ENCODE results near the gene INO80C.
"Not testable (repeated sequence)": the region's sequence is repeated elsewhere in the genome, so short reads cannot be mapped to it uniquely, and the experiment has no call there.

INO80C gene

DNA sequence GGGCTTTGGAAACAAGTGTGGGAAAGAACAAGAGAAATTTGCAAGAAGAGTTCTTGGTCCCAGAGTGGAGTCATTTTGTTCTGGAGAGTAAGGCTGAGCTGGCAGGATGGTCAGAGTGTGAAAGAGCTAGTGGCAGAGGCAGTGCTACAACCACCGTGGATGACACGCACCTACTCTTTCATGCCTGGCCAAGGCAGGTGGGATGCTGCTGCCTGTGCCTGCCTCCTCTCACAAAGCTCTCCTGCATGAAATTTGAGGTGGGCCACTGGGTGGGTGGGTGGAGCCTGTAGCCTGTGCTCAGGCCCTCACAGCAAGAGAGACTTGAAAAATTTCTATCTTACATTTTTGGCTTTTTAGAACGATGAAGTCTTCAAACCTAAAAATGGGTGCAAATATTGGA, 9.4 kb upstream of the INO80C start:
- H3K4me1 Mint-ChIP-seq (ENCODE audit: low read depth) = peaks cover 15% of the 10 kb centered on the region
- intact Hi-C loops (cut with micrococcal nuclease) = no loop called here
- H3K27ac Mint-ChIP-seq = no peak overlapping the region
- H3K36me3 Mint-ChIP-seq (ENCODE audit: low read depth) = no peaks in the 10 kb centered on the region
- H3K4me3 Mint-ChIP-seq = no peak overlapping the region
- H3K9me3 Mint-ChIP-seq = no peaks in the 10 kb centered on the region
- H3K27me3 Mint-ChIP-seq = peaks cover 2% of the 10 kb centered on the region

DNA sequence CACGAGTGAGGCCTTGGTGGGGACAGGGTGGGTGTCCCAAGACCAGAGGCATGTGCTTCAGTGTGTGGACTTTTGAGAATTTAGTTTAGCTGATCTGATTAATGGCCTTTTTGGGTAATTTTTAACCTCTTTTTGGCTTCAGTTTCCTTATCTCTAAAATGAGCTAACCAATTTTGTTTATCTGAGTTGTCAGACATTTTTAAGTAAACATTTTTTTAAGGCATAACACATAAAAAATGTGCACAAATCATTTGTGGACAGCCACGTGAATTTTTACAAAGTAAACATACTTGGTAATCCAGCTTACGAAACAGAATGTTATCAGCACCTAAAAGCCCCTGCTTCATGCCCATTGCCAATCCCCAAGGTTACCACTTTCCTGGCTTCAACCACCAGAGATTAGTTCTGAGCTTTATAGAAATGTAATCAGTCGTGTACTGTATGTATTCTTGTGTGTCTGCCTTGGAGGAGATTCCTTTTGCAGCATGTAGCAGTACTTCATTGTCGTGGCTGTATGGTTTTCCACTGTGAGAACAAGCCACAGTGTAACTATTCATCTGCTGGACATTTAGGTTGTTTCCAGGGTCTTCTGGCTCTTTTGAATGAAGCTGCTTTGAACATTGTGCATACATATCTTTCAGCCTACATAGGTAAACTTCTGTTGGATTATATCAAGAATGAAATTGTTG, 8.4 kb upstream of the INO80C start:
- peaks cover 15% of the 10 kb centered on the region for H3K4me1 Mint-ChIP-seq (ENCODE audit: low read depth)
- H3K4me3 Mint-ChIP-seq = no peak overlapping the region
- H3K36me3 Mint-ChIP-seq (ENCODE audit: low read depth) = no peaks in the 10 kb centered on the region
- no peak overlapping the region for H3K27ac Mint-ChIP-seq
- H3K9me3 Mint-ChIP-seq = no peaks in the 10 kb centered on the region
- intact Hi-C loops (cut with micrococcal nuclease) = no loop called here
- peaks cover 2% of the 10 kb centered on the region for H3K27me3 Mint-ChIP-seq

DNA sequence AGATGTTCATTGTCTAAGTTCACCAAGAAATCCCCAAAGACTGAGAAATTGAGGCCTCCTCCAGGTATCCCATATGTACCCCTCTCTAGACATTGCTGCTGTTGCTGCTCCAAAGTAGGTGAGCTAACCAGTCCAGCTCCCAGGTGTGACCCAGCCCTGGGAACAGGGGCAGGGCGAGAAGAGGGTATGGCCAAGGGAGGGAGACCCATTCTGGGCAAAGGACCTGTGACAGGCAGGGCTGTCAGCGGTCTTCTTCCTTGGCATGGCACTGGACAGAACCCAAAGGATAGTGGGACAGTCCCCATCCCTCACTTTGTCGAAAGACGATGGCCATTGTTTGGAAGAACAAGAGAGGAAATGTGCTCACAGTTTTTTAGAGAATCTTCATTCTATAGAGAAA, 7.2 kb upstream of the INO80C start:
- intact Hi-C loops (cut with micrococcal nuclease) = no loop called here
- H3K4me1 Mint-ChIP-seq (ENCODE audit: low read depth) = peaks cover 22% of the 10 kb centered on the region
- no peak overlapping the region for H3K4me3 Mint-ChIP-seq
- peaks cover 2% of the 10 kb centered on the region for H3K27me3 Mint-ChIP-seq
- H3K9me3 Mint-ChIP-seq = no peaks in the 10 kb centered on the region
- no peaks in the 10 kb centered on the region for H3K36me3 Mint-ChIP-seq (ENCODE audit: low read depth)
- H3K27ac Mint-ChIP-seq = no peak overlapping the region

DNA sequence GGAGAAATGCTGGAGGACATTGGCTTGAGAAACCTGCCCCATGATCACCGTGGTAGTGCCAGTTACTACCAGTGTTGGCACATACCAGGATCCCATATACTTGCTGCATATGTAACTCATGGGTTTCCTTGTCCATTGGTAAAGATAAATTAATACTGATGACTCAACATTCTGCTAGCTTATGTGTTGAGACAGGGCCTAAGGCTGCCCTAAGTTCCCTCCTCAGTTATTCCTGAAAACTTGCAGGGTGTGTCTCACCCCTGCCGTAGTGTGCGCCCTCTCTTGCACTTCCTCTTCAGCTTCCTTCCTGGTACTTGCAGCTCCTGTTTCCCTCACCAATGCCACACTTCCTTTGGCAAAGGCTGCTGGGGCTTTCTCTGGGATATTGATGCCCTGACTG, 4.3 kb upstream of the INO80C start:
- H3K27ac Mint-ChIP-seq = peak overlapping the region; percentile 13

DNA sequence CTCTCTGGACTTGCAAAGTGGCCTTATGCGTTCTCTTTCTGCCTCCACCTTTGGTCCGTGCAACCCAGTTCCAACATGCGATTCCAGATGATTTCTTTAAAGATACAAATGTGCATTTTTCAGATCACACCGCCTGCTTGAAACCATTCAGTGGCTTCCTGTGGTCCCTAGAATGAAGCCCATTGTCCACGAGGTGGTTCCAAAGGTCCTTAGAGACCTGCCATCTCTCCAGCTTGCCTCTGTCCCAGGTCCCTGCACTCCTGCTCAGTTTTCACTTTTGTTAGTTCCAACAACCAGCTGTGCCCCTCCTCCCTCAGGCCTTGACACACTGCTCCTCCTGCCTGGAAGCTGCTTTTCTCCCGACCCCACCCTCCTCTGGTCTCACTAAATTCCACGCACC, 3.6 kb upstream of the INO80C start:
- Mint-ChIP-seq H3K4me3 (no peak overlapping the region), H3K4me1 (ENCODE audit: low read depth) (peaks cover 31% of the 10 kb centered on the region), H3K27me3 (peaks cover 2% of the 10 kb centered on the region), H3K36me3 (ENCODE audit: low read depth) (peaks cover 7% of the 10 kb centered on the region), H3K27ac (peak overlapping the region; percentile 13), H3K9me3 (no peaks in the 10 kb centered on the region)
- intact Hi-C loops (cut with micrococcal nuclease) = no loop called here

More for the DNA sequence above, 4.3 kb upstream of the INO80C start:
- Mint-ChIP-seq H3K36me3 (ENCODE audit: low read depth) (peaks cover 7% of the 10 kb centered on the region), H3K27me3 (peaks cover 2% of the 10 kb centered on the region), H3K4me1 (ENCODE audit: low read depth) (peaks cover 27% of the 10 kb centered on the region), H3K9me3 (no peaks in the 10 kb centered on the region), H3K4me3 (no peak overlapping the region)
- intact Hi-C loops (cut with micrococcal nuclease) = no loop called here

DNA sequence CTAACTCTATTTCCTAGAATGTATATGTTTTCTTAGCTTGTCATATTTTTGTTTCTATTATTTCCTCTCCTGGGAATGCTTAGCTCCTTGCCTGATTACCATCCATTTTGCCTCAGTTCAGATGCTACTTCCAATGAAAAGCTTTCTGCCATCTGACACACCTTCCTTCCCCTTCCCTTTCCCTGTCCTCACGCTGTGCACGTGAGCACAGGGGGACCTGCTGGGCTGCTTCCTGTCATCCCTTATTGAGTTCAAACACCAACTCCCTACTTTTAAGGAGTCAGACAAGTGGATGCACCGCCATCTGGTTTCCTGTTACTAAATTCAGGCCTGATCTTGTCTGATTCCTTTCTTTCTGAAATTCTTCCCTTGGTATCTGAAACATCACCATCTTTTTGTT, 2.4 kb upstream of the INO80C start:
- Mint-ChIP-seq H3K27ac (peak overlapping the region; percentile 3), H3K9me3 (peaks cover under 1% of the 10 kb centered on the region), H3K27me3 (no peaks in the 10 kb centered on the region), H3K4me3 (no peak overlapping the region), H3K4me1 (ENCODE audit: low read depth) (peaks cover 37% of the 10 kb centered on the region), H3K36me3 (ENCODE audit: low read depth) (peaks cover 8% of the 10 kb centered on the region)
- intact Hi-C loops (cut with micrococcal nuclease) = no loop called here

DNA sequence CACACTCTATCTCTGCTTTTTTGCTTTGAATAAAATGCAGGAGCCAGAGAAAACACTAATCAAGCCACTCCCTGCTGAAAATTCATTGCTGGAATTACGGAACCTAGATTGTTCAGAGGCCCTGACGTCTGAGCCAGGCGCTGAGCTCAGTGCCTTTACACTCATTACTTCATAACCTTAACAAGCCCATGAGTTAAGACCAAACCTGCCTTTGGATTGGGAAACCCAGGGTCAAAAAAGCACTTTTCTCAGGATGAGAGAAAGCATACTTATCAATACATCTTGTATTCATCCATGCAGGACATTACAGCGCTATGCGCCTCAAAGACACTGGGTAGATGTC, 762 bp downstream of the INO80C start:
- intact Hi-C loops (cut with micrococcal nuclease) = loop anchor here (2.0 to 5.0 kb wide), 3 partner anchors 18 to 85 kb away; partner anchors contain the start of gene GALNT1
- Mint-ChIP-seq H3K4me1 (ENCODE audit: low read depth) (peaks cover 44% of the 10 kb centered on the region), H3K27ac (peak overlapping the region; percentile 99), H3K27me3 (no peaks in the 10 kb centered on the region), H3K4me3 (peak overlapping the region; percentile 99), H3K9me3 (peaks cover 9% of the 10 kb centered on the region), H3K36me3 (ENCODE audit: low read depth) (peaks cover 16% of the 10 kb centered on the region)

DNA sequence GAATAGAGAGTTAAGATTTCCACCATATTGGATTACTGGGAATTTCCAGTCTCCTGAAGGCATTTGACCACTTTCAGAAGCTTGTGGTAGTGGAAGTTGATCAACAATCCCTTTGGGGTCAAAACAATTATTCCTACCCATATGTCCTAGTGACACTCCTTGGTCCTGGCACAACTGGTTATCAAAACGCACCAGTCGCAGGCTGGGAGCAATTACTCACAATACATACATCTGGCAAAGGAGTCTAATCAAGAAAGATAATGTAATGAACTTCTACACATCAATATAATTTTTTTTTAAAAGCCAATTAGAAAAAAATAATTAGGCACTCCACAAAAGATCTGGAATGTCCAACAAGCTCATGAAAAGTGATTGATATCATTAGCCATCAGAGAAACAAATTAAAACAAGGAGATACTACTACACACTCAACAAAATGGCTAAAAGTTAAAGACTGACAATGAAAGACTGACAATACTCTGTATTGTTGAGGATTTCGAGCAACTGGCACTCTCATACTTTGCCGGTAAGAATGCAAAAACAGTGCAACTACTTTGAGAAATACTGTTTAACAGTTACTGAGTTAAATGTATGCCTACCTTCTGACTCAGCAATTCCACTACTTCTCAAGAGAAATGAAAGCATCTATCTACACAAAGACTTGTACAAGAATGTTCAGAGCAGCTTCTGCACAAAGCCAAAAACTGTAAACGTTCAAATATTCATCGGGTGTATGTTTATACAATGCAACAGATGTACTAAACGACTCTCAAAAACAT, 2.0 kb downstream of the INO80C start:
- Mint-ChIP-seq H3K27ac (no peak overlapping the region), H3K4me3 (no peak overlapping the region)
- intact Hi-C loops (cut with micrococcal nuclease) = loop anchor here (2.0 to 5.0 kb wide), 3 partner anchors 17 to 87 kb away; partner anchors contain the start of gene GALNT1

DNA sequence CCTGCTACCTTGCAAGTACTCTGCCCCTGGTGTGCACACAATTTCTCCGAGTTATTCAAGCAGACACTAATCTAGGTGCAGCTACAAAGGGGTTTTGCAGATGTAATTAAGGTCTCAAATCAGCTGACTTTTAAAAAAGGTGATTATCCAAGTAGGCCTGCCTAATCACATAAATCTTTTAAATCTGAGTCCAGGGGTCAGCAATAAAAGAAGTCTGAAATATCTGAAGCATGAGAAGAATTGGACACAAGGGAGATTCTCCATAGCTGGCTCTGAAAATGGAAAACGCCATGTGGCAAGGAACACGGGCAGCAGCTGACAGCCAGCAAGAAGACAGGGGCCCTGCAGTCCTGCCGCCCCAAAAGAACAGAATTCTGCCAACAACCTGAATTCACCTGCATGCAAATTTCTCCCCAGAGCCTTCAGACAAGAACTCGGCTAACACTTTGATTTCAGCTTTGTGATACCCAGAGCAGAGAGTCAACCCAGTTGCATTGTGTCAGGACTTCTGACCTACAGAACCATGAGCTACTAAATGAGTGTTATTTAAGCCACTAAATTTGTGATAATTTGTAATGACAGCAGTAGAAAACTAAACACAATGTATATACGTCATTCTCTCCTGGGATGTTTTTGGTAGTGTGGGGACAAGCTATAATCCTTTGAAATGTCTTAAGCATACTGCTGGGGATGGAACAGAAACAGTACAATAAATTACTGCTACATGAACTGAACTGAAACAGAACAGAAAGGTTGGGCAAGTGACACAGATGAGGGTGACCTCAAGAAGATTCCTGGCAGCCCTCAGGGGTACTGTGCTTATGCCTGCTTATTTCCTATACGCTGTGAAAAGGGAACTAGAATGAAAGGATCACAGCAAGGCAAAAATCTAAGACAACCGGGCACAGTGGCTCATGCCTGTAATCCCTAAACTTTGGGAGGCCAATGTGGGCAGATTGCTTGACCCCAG, 3.2 kb downstream of the INO80C start:
- peaks cover 52% of the 10 kb centered on the region for H3K4me1 Mint-ChIP-seq (ENCODE audit: low read depth)
- no peaks in the 10 kb centered on the region for H3K27me3 Mint-ChIP-seq
- peaks cover 16% of the 10 kb centered on the region for H3K36me3 Mint-ChIP-seq (ENCODE audit: low read depth)
- H3K9me3 Mint-ChIP-seq = peaks cover 9% of the 10 kb centered on the region
- H3K27ac Mint-ChIP-seq = no peak overlapping the region
- no peak overlapping the region for H3K4me3 Mint-ChIP-seq
- intact Hi-C loops (cut with micrococcal nuclease) = loop anchor here (5.0 kb wide), 2 partner anchors 82 to 88 kb away; partner anchors contain the start of gene GALNT1

More for the DNA sequence above, 2.0 kb downstream of the INO80C start:
- Mint-ChIP-seq H3K36me3 (ENCODE audit: low read depth) (peaks cover 16% of the 10 kb centered on the region), H3K27me3 (no peaks in the 10 kb centered on the region), H3K4me1 (ENCODE audit: low read depth) (peaks cover 46% of the 10 kb centered on the region), H3K9me3 (peaks cover 9% of the 10 kb centered on the region)

DNA sequence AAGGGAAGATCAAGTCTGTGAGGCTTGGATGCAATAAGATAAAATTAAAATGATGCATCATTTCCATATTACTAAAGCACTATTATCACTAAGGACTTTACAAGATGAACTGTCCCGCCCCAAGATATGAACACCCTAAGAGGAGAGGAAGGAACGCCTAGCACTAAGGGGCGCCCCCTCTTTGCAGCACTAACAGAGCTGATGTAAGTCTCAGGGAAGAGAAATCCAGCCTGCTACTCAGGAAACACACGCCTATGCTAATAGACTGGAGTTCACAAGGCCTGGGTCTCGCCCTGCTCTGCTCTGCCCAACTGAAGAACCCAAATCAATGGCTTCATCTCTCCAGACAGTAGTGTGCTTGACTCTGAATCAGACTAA, 6.1 kb downstream of the INO80C start:
- H3K27me3 Mint-ChIP-seq = no peaks in the 10 kb centered on the region
- no peak overlapping the region for H3K4me3 Mint-ChIP-seq
- no peak overlapping the region for H3K27ac Mint-ChIP-seq
- intact Hi-C loops (cut with micrococcal nuclease) = no loop called here
- H3K9me3 Mint-ChIP-seq = peaks cover 9% of the 10 kb centered on the region
- H3K36me3 Mint-ChIP-seq (ENCODE audit: low read depth) = peaks cover 20% of the 10 kb centered on the region
- H3K4me1 Mint-ChIP-seq (ENCODE audit: low read depth) = peaks cover 57% of the 10 kb centered on the region

DNA sequence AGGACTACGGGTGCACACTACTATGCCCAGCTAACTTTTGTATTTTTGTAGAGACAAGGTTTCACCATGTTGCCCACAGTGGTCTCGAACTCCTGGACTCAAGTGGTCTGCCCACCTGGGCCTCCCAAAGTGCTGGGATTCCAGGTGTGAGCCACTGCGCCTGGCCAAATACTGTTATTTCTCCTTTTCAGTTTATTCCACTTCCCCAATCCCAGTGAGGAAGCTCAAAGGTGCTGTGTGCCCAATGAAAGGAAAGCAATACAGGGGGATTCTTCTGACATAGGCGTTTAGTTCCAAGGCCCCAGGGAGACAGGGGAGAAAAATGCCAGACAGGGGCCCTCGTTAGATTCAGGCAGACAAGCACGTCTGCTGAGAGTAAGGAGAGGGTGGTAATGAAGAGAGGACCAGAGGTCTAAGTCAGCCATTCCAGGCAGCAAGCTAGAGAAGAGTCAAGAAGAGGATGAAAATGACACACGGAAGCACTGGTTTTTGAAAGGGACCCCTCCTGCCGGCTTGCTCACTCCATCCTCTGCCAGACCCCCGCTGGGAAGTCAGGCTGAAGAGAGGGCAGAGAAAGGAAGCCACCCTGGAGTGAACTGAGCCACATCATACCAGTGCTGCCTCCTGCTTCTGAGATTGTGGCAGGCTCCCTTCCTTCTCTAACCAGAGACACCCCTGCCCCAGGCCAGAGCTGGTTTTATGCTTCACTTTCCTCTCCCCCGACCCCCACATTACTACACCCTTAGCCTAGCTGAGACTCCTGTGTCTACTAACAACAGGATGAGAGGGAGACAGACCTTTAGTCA, 6.7 kb downstream of the INO80C start:
- H3K4me3 Mint-ChIP-seq = no peak overlapping the region
- H3K27ac Mint-ChIP-seq = no peak overlapping the region
- H3K4me1 Mint-ChIP-seq (ENCODE audit: low read depth) = peaks cover 52% of the 10 kb centered on the region
- peaks cover 9% of the 10 kb centered on the region for H3K9me3 Mint-ChIP-seq
- intact Hi-C loops (cut with micrococcal nuclease) = no loop called here
- H3K27me3 Mint-ChIP-seq = no peaks in the 10 kb centered on the region
- H3K36me3 Mint-ChIP-seq (ENCODE audit: low read depth) = peaks cover 20% of the 10 kb centered on the region

DNA sequence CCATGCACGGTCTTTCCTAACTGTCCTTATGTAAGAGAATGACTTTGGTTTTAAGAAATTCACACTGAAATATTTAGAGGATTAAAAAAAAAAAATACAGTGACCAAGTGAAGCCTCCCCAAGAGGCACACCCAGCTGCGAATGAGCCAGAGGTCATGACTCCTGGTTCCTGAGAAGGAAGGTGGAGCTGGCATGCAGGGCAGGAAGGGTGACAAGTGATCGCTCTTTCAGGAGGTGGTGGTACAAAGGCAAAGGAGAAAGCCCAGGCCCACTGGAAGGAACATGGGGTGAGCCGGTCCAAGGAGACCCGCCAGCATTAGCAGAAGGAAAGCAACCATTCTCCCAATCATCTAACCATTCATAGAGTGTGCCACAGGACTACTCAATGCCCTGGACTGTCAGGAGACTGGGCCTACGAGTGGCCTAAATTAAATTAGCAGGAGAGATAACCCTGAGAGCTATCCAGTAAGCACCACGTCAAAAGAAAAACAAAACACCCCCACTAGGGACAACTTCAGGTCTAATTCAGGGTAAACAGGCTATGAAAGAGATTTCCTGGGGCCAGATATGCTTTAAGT, 7.8 kb downstream of the INO80C start:
- H3K27me3 Mint-ChIP-seq = no peaks in the 10 kb centered on the region
- no peak overlapping the region for H3K4me3 Mint-ChIP-seq
- intact Hi-C loops (cut with micrococcal nuclease) = no loop called here
- H3K36me3 Mint-ChIP-seq (ENCODE audit: low read depth) = peaks cover 17% of the 10 kb centered on the region
- peaks cover 7% of the 10 kb centered on the region for H3K9me3 Mint-ChIP-seq
- H3K27ac Mint-ChIP-seq = peak overlapping the region; percentile 45
- H3K4me1 Mint-ChIP-seq (ENCODE audit: low read depth) = peaks cover 54% of the 10 kb centered on the region

DNA sequence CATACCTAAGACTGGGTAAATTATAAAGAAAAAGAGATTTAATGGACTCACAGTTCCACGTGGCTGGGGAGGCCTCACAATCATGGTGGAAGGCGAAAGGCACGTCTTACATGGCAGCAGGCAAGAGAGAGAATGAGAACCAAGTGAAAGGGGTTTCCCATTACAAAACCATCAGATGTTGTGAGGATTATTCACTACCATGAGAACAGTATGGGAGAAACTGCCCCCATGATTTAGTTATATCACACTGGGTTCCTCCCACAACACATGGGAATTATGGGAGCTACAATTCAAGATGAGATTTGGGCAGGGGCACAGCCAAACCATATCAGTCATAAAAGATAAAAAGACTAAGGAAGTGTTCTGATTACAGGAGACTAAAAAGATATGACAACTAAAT, 8.5 kb downstream of the INO80C start:
- Mint-ChIP-seq H3K36me3 (ENCODE audit: low read depth) (peaks cover 10% of the 10 kb centered on the region), H3K4me1 (ENCODE audit: low read depth) (peaks cover 48% of the 10 kb centered on the region), H3K27ac (peak overlapping the region; percentile 45)
- intact Hi-C loops (cut with micrococcal nuclease); H3K4me3 Mint-ChIP-seq; H3K27me3 Mint-ChIP-seq; H3K9me3 Mint-ChIP-seq: not testable (repeated sequence)

All from dendritic cell treated with granulocyte-macrophage colony-stimulating factor and Interleukin-4, amounts not matched to agents 40 ng/mL and 50 ng/mL, for 4 days (primary cell).